Esophagus squamous epithelium (tissue), 5 donors: Measurements from ENCODE around the gene C10orf67. TPM values are rescaled to one million over a fixed set of nuclear protein-coding genes. Genes with fewer than 3 reads are reported as not detected.
"Not testable (repeated sequence)": the region's sequence is repeated elsewhere in the genome, so short reads cannot be mapped to it uniquely, and the experiment has no call there.

ENCODE experiments used
- DNase-seq: peaks from one replicate; lab custom pipeline; 2025; lab: John Stamatoyannopoulos, UW
- H3K27ac ChIP-seq, 4 donors: fragments of 200-600 bp; sonication (generic); one replicate each; pipeline ENCODE4 v1.5.1; 2016 to 2019; ENCODE audit warnings: mild to moderate bottlenecking in 1 of 4
- H3K27me3 ChIP-seq, 4 donors: fragments of 200-600 bp; sonication (generic); 1 replicate in 3 of 4; 2 replicates in 1 of 4; pipeline versions ENCODE4 v1.5.1 to v1.6.0; 2017 to 2021; ENCODE audit warnings: antibody characterized with exemption in 1 of 4
- H3K36me3 ChIP-seq, 3 donors: fragments of 200-600 bp; sonication (generic); one replicate each; pipeline ENCODE4 v1.5.1; 2016 to 2019
- H3K4me1 ChIP-seq, 3 donors: fragments of 200-600 bp; sonication (generic); one replicate each; pipeline ENCODE4 v1.5.1; 2017 to 2019
- H3K4me3 ChIP-seq, 4 donors: fragments of 200-600 bp; sonication (generic); 1 replicate in 3 of 4; 2 replicates in 1 of 4; pipeline ENCODE4 v1.5.1; 2016 to 2019; ENCODE audit warnings: mild to moderate bottlenecking in 2 of 4, moderate library complexity in 1 of 4
- H3K9me3 ChIP-seq, 3 donors: fragments of 200-600 bp; sonication (generic); one replicate each; pipeline ENCODE4 v1.5.1; 2016 to 2019
- CTCF ChIP-seq, 6 experiments: fragments of 450-650 bp in 4 of 6; fragments of 200-600 bp in 2 of 6; sonication (generic) in 2 of 6; IDR thresholded peaks; one replicate each; pipeline ENCODE4 v1.5.1; 2016 to 2019; ENCODE audit warnings: antibody characterized with exemption in 6 of 6, mild to moderate bottlenecking in 4 of 6, moderate library complexity in 4 of 6
- POLR2A ChIP-seq, 4 donors: fragments of 450-650 bp; IDR thresholded peaks; one replicate each; pipeline ENCODE4 v1.6.1; 2017; ENCODE audit warnings: antibody characterized with exemption in 4 of 4, mild to moderate bottlenecking in 4 of 4, moderate library complexity in 3 of 4
- WGBS, 2 donors: methylation state at CpG; one replicate each; pipeline ENCODE4 v1.1.5; 2018; 5-methylcytosine and 5-hydroxymethylcytosine counted together
- intact Hi-C: fragments of 100-400 bp; cut with DNase I; formaldehyde crosslinking; loops from one replicate; pipeline ENCODE4 v1.15.0; 2022
- total RNA-seq, 4 donors: library from RNA; depleted of rRNA; stranded (reverse); fragments of >200 nt; gene quantifications; one replicate each; pipeline ENCODE4 v1.1.0, GENCODE V29; 2016
- donor health status: DM: yes; HTN: yes; CAD: no.

Gene C10orf67
- total RNA-seq, 4 donors from 2014 or later: 0.18 to 0.27 TPM; not detected in 2

DNA sequence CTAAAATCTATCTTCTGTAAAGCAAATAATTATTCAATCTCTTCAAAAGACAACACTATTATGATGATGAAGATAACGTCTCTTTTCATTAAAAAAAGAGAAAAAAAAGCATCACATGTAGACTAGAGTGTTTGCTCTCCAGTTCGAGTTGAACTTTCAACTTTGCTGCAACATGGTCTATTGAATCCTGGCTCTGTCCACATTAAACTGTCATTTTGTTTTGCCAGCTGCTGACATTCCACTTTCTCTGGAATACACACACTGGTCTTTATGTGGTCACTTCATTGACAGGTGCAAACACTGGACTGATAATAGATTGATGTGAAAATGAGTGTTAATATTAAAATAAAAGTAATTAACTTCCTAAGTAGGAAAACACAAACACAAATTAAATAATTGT lies 90.8 kb downstream of the C10orf67 start:
- Histone ChIP-seq H3K27me3 (peaks cover 0 to 5% (median 0%) of the 10 kb centered on the region in 4 donors), H3K4me3 (no peak overlapping the region), H3K9me3 (no peaks in the 10 kb centered on the region), H3K27ac (no peak overlapping the region), H3K4me1 (no peaks in the 10 kb centered on the region), H3K36me3 (no peaks in the 10 kb centered on the region)
- intact Hi-C loops: no loop called here
- no peak for TF ChIP-seq POLR2A (IDR thresholded peaks at IDR 0.05)
- TF ChIP-seq CTCF (IDR thresholded peaks at IDR 0.05): no peak
- no peak for DNase-seq
- WGBS, 2 donors: 22 to 27% methylated on average over 2 of the region's 2 CpGs

DNA sequence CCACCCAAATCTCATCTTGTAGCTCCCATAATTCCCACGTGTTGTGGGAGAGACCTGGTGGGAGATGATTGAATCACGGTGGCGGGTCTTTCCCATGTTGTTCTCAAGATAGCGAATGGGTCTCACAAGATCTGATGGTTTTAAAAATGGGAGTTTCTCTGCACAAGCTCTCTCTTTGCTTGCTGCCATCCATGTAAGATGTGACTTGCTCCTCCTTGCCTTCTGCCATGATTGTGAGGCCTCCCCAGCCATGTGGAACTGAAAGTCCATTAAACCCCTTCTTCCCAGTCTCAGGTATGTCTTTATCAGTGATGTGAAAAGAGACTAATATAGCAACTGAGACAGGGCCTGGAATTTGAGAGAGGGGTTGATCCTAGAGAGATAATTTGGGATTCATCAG lies 91.7 kb downstream of the C10orf67 start:
- intact Hi-C loops: not testable (repeated sequence)
- 80 to 83% methylated on average over 4 of the region's 4 CpGs for WGBS, 2 donors

DNA sequence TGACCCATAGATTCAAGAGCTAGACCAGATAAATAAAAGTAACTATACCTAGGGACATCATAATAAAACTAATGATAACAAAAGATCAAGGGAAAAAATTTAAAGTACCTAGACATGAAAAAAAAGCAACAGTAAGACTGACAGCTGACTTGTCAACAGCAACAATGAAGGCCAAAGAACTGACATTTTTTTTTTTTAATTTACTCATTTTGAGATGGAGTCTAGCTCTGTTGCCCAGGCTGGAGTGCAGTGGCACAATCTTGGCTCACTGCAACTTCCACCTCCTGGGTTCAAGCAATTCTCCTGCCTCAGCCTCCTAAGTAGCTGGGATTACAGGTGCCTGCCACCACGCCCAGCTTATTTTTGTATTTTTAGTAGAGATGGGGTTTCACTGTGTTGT lies 102.8 kb downstream of the C10orf67 start:
- not testable (repeated sequence) for H3K27me3 ChIP-seq

More for the DNA sequence above, 91.7 kb downstream of the C10orf67 start:
- H3K27ac ChIP-seq, H3K4me3 ChIP-seq, DNase-seq, H3K27me3 ChIP-seq, H3K9me3 ChIP-seq, H3K36me3 ChIP-seq, H3K4me1 ChIP-seq: not testable (repeated sequence)

DNA sequence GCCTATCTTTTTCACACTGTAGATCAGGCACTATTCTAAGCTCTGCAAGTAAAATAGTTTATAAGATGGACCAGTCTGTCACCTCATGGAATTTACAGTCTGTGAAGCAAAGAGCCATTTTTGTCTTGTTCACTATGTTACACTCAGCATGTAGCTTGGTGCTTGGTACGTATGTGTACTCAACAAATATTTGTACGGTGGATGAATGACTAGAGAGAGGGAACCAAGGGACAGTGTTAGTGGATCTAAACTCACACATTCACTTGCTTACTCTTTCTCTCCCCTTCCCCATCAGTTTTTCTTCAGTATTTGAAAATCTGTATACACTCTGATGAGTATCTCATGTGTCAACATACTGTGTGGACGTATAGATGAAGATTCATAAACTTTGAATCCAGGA lies 106.6 kb downstream of the C10orf67 start:
- Histone ChIP-seq H3K9me3 (no peaks in the 10 kb centered on the region), H3K4me1 (no peaks in the 10 kb centered on the region), H3K36me3 (no peaks in the 10 kb centered on the region), H3K4me3 (no peak overlapping the region), H3K27ac (no peak overlapping the region), H3K27me3 (no peaks in the 10 kb centered on the region)
- TF ChIP-seq POLR2A (IDR thresholded peaks at IDR 0.05) (no peak), CTCF (IDR thresholded peaks at IDR 0.05) (no peak)
- DNase-seq: no peak
- WGBS, 2 donors: 28 to 48% methylated on average over 3 of the region's 3 CpGs
- intact Hi-C loops: no loop called here

More for the DNA sequence above, 102.8 kb downstream of the C10orf67 start:
- H3K36me3 ChIP-seq, H3K4me3 ChIP-seq, H3K27ac ChIP-seq, intact Hi-C loops, H3K4me1 ChIP-seq, DNase-seq, H3K9me3 ChIP-seq: not testable (repeated sequence)
- WGBS, 2 donors: 54 to 90% methylated on average over 1 of the region's 1 CpG

- intact Hi-C loops: no loop called here
- no peaks in the 10 kb centered on the region for H3K4me1 ChIP-seq
- no peaks in the 10 kb centered on the region for H3K27me3 ChIP-seq
- TF ChIP-seq POLR2A (IDR thresholded peaks at IDR 0.05): no peak
- no peak for DNase-seq
- H3K4me3 ChIP-seq: no peak overlapping the region
- H3K9me3 ChIP-seq: no peaks in the 10 kb centered on the region
- H3K36me3 ChIP-seq: no peaks in the 10 kb centered on the region
- 52 to 70% methylated on average over 1 of the region's 1 CpG for WGBS, 2 donors
- H3K27ac ChIP-seq: no peak overlapping the region
Observed at GRCh38 chr10:23230582-23230981, 114.0 kb downstream of the C10orf67 start.

DNA sequence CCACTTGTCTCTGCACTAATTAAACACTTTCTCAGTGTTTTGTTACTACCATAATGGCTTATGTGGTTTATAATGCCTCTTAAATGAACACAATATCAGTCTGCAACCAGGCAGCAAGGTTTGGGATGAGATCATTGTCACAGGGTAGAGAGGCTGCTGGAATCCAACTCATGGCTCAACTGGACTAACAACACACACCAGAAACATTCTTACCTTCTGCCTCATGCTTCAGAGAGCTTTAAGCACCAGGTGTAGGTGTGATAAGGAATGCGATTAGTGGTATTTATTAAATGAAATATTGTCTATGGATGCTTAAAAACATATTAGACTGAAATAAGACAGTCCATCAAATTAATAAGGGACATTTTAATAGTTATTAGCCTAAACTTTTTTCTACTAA lies 127.1 kb downstream of the C10orf67 start:
- intact Hi-C loops: no loop called here
- DNase-seq: no peak
- 78 to 82% methylated on average over 1 of the region's 1 CpG for WGBS, 2 donors

More for the DNA sequence above, 127.1 kb downstream of the C10orf67 start:
- H3K36me3 ChIP-seq: no peaks in the 10 kb centered on the region
- H3K27ac ChIP-seq: no peak overlapping the region
- no peak overlapping the region for H3K4me3 ChIP-seq
- H3K27me3 ChIP-seq: no peaks in the 10 kb centered on the region
- H3K4me1 ChIP-seq: no peaks in the 10 kb centered on the region
- no peaks in the 10 kb centered on the region for H3K9me3 ChIP-seq
- TF ChIP-seq POLR2A (IDR thresholded peaks at IDR 0.05) (no peak), CTCF (IDR thresholded peaks at IDR 0.05) (no peak)
